Naive thymus-derived CD4-positive, alpha-beta T cell (primary cell): ENCODE measurements around the gene FAM83B. TPM values are rescaled to one million over a fixed set of nuclear protein-coding genes. Genes with fewer than 3 reads are reported as not detected.
"Not testable (repeated sequence)": the region's sequence is repeated elsewhere in the genome, so short reads cannot be mapped to it uniquely, and the experiment has no call there.

Source experiments
- ATAC-seq: fragments of 150-1000 bp; cut with Tn5 transposase; 2 replicates; pipeline ENCODE4 v1.10.0; 2021; ENCODE audit warnings: mild to moderate bottlenecking, moderate library complexity
- CTCF ChIA-PET: fragments of 350-600 bp; sonication (Branson Sonifier 250); formaldehyde crosslinking; loops from one replicate; lab custom pipeline; 2021; ENCODE audit warnings: antibody characterized with exemption; lab: Charles Lee
- POLR2A ChIA-PET: fragments of 350-600 bp; sonication (Branson Sonifier 250); formaldehyde crosslinking; loops from one replicate; lab custom pipeline; 2021; ENCODE audit warnings: antibody characterized with exemption, inconsistent platforms; lab: Charles Lee
- DNase-seq, 9 donors: peaks; one replicate each; pipeline versions ENCODE4 v3.0.0 to v3.0.0-alpha.2; 2020 to 2022; ENCODE audit warnings: mixed read lengths in 1 of 9
- H3K27ac ChIP-seq: one replicate; pipeline ENCODE4 v1.7.0; 2013; ENCODE audit warnings: mild to moderate bottlenecking, low read depth, low read length, moderate library complexity
- H3K27me3 ChIP-seq, 2 donors: one replicate each; pipeline ENCODE4 v1.7.0; 2013; ENCODE audit warnings: low read length in 2 of 2, mild to moderate bottlenecking in 2 of 2, moderate library complexity in 2 of 2; ENCODE audit not compliant: control insufficient read depth in 2 of 2, insufficient read depth in 2 of 2
- H3K36me3 ChIP-seq, 3 experiments: 1 replicate in 2 of 3; 2 replicates in 1 of 3; pipeline ENCODE4 v1.7.0; 2013; ENCODE audit warnings: low read length in 3 of 3, mild to moderate bottlenecking in 3 of 3, moderate library complexity in 1 of 3; ENCODE audit not compliant: insufficient read depth in 3 of 3, control insufficient read depth in 2 of 3
- H3K4me1 ChIP-seq, 2 donors: one replicate each; pipeline ENCODE4 v1.7.0; 2013; ENCODE audit warnings: low read length in 2 of 2, mild to moderate bottlenecking in 2 of 2, moderate library complexity in 1 of 2; ENCODE audit not compliant: control insufficient read depth in 2 of 2, insufficient read depth in 2 of 2
- H3K4me3 ChIP-seq: 2 replicates; pipeline ENCODE4 v1.7.0; 2013; ENCODE audit warnings: mild to moderate bottlenecking, low read length
- H3K9me3 ChIP-seq, 3 experiments: 1 replicate in 2 of 3; 2 replicates in 1 of 3; pipeline ENCODE4 v1.7.0; 2013; ENCODE audit warnings: low read length in 3 of 3; ENCODE audit not compliant: control insufficient read depth in 2 of 3
- H3K27ac Mint-ChIP-seq, 9 donors: one replicate each; pipeline ENCODE4 v1.8.0; 2020 to 2022; ENCODE audit warnings: mixed read lengths in 9 of 9, mild to moderate bottlenecking in 8 of 9, moderate library complexity in 5 of 9, inconsistent platforms in 2 of 9
- H3K27me3 Mint-ChIP-seq, 5 donors: one replicate each; pipeline ENCODE4 v1.8.0; 2021 to 2022; ENCODE audit warnings: mixed read lengths in 5 of 5, mild to moderate bottlenecking in 1 of 5
- H3K36me3 Mint-ChIP-seq, 5 donors: one replicate each; pipeline ENCODE4 v1.8.0; 2020 to 2022; ENCODE audit warnings: mixed read lengths in 5 of 5, mild to moderate bottlenecking in 3 of 5, inconsistent platforms in 1 of 5
- H3K4me1 Mint-ChIP-seq, 7 donors: one replicate each; pipeline ENCODE4 v1.8.0; 2020 to 2022; ENCODE audit warnings: mixed read lengths in 7 of 7, mild to moderate bottlenecking in 3 of 7, inconsistent platforms in 1 of 7
- H3K4me3 Mint-ChIP-seq, 10 donors: one replicate each; pipeline ENCODE4 v1.8.0; 2020 to 2022; ENCODE audit warnings: mild to moderate bottlenecking in 10 of 10, mixed read lengths in 10 of 10, moderate library complexity in 6 of 10, inconsistent platforms in 2 of 10
- H3K9me3 Mint-ChIP-seq, 11 donors: one replicate each; pipeline ENCODE4 v1.8.0; 2020 to 2022; ENCODE audit warnings: mixed read lengths in 11 of 11, mild to moderate bottlenecking in 4 of 11, inconsistent platforms in 1 of 11, moderate library complexity in 1 of 11
- intact Hi-C, 2 donors: fragments of 100-400 bp; cut with micrococcal nuclease; formaldehyde crosslinking; loops; one replicate each; pipeline ENCODE4 v1.15.1; 2023
- polyA plus RNA-seq, 2 donors: library from polyadenylated mRNA; unstranded; fragments of 300-500 nt; fragmentation: Illumina TruSeq; gene quantifications; one replicate each; pipeline ENCODE4 v1.2.3, GENCODE V29; 2021
- total RNA-seq, 6 experiments: library from RNA in 5 of 6; stranded (reverse) in 5 of 6; gene quantifications; 1 replicate in 5 of 6; 2 replicates in 1 of 6; pipeline ENCODE4 v1.2.3 and lab custom pipeline; 2021 to 2026

Gene FAM83B
- total and polyA plus RNA-seq, 7 experiments from 2014 or later: not detected

- H3K27me3 ChIP-seq: no peaks in the 10 kb centered on the region
- H3K4me1 Mint-ChIP-seq: no peaks in the 10 kb centered on the region
- no peak overlapping the region for H3K4me3 ChIP-seq
- no peaks in the 10 kb centered on the region for H3K4me1 ChIP-seq
- H3K9me3 Mint-ChIP-seq: peaks cover 0 to 15% (median 2%) of the 10 kb centered on the region in 11 donors
- intact Hi-C loops: no loop called here
- H3K9me3 ChIP-seq: no peaks in the 10 kb centered on the region
- H3K36me3 Mint-ChIP-seq: no peaks in the 10 kb centered on the region
- no peak overlapping the region for H3K27ac Mint-ChIP-seq
- DNase-seq (no peak), ATAC-seq (no peak)
- H3K27me3 Mint-ChIP-seq: no peaks in the 10 kb centered on the region
- H3K4me3 Mint-ChIP-seq: no peak overlapping the region
- POLR2A ChIA-PET: no interaction called here
- H3K36me3 ChIP-seq: no peaks in the 10 kb centered on the region
- no peak overlapping the region for H3K27ac ChIP-seq
- CTCF ChIA-PET: no interaction called here
Measured at GRCh38 chr6:54805077-54805476, 41.5 kb upstream of the FAM83B start.

GRCh38 chr6:54810147-54810546 is 36.4 kb upstream of the FAM83B start:
- no peaks in the 10 kb centered on the region for H3K27me3 Mint-ChIP-seq
- H3K4me1 Mint-ChIP-seq: no peaks in the 10 kb centered on the region
- H3K4me3 Mint-ChIP-seq: no peak overlapping the region
- H3K27ac ChIP-seq: no peak overlapping the region
- no peaks in the 10 kb centered on the region for H3K27me3 ChIP-seq
- no peaks in the 10 kb centered on the region for H3K36me3 Mint-ChIP-seq
- no peak overlapping the region for H3K27ac Mint-ChIP-seq
- no peaks in the 10 kb centered on the region for H3K9me3 ChIP-seq
- H3K4me1 ChIP-seq: no peaks in the 10 kb centered on the region
- ATAC-seq: no peak
- intact Hi-C loops: no loop called here
- peaks cover 0 to 11% (median 5%) of the 10 kb centered on the region in 11 donors for H3K9me3 Mint-ChIP-seq
- H3K4me3 ChIP-seq: no peak overlapping the region
- no peak for DNase-seq
- POLR2A ChIA-PET: no interaction called here
- CTCF ChIA-PET: no interaction called here
- no peaks in the 10 kb centered on the region for H3K36me3 ChIP-seq

GRCh38 chr6:54813892-54814291 is 32.7 kb upstream of the FAM83B start:
- no peaks in the 10 kb centered on the region for H3K4me1 Mint-ChIP-seq
- no peaks in the 10 kb centered on the region for H3K27me3 Mint-ChIP-seq
- peaks cover 0 to 10% (median 5%) of the 10 kb centered on the region in 11 donors for H3K9me3 Mint-ChIP-seq
- Histone ChIP-seq H3K9me3 (no peaks in the 10 kb centered on the region), H3K27me3 (no peaks in the 10 kb centered on the region), H3K27ac (no peak overlapping the region), H3K4me3 (no peak overlapping the region), H3K4me1 (no peaks in the 10 kb centered on the region), H3K36me3 (no peaks in the 10 kb centered on the region)
- H3K27ac Mint-ChIP-seq: no peak overlapping the region
- no peaks in the 10 kb centered on the region for H3K36me3 Mint-ChIP-seq
- H3K4me3 Mint-ChIP-seq: no peak overlapping the region
- no peak for ATAC-seq
- ChIA-PET CTCF (no interaction called here), POLR2A (no interaction called here)
- intact Hi-C loops: no loop called here
- no peak for DNase-seq

GRCh38 chr6:54817236-54817635 is 29.3 kb upstream of the FAM83B start:
- Mint-ChIP-seq H3K27me3 (no peaks in the 10 kb centered on the region), H3K36me3 (no peaks in the 10 kb centered on the region), H3K27ac (no peak overlapping the region), H3K4me1 (no peaks in the 10 kb centered on the region), H3K4me3 (no peak overlapping the region), H3K9me3 (peaks cover 0 to 7% (median 3%) of the 10 kb centered on the region in 11 donors)
- ATAC-seq (no peak), DNase-seq (no peak)
- no peaks in the 10 kb centered on the region for H3K4me1 ChIP-seq
- H3K27me3 ChIP-seq: no peaks in the 10 kb centered on the region
- H3K27ac ChIP-seq: no peak overlapping the region
- POLR2A ChIA-PET: no interaction called here
- H3K4me3 ChIP-seq: no peak overlapping the region
- intact Hi-C loops: no loop called here
- CTCF ChIA-PET: no interaction called here
- H3K36me3 ChIP-seq: no peaks in the 10 kb centered on the region
- H3K9me3 ChIP-seq: no peaks in the 10 kb centered on the region

- Mint-ChIP-seq H3K36me3 (no peaks in the 10 kb centered on the region), H3K4me1 (no peaks in the 10 kb centered on the region), H3K9me3 (peaks cover 0 to 8% (median 5%) of the 10 kb centered on the region in 11 donors), H3K27me3 (no peaks in the 10 kb centered on the region), H3K4me3 (no peak overlapping the region), H3K27ac (no peak overlapping the region)
- intact Hi-C loops: no loop called here
- Histone ChIP-seq H3K9me3 (no peaks in the 10 kb centered on the region), H3K36me3 (no peaks in the 10 kb centered on the region), H3K27ac (no peak overlapping the region), H3K4me3 (no peak overlapping the region), H3K27me3 (no peaks in the 10 kb centered on the region), H3K4me1 (no peaks in the 10 kb centered on the region)
- ChIA-PET POLR2A (no interaction called here), CTCF (no interaction called here)
- ATAC-seq (no peak), DNase-seq (no peak)
Measured at GRCh38 chr6:54817834-54818233, 28.7 kb upstream of the FAM83B start.

- POLR2A ChIA-PET, ATAC-seq, H3K4me1 ChIP-seq, H3K36me3 ChIP-seq, H3K27me3 ChIP-seq, H3K27me3 Mint-ChIP-seq, H3K36me3 Mint-ChIP-seq, H3K27ac Mint-ChIP-seq, DNase-seq, H3K27ac ChIP-seq, H3K4me3 ChIP-seq, CTCF ChIA-PET, H3K4me1 Mint-ChIP-seq, intact Hi-C loops, H3K4me3 Mint-ChIP-seq, H3K9me3 ChIP-seq: not testable (repeated sequence)
- H3K9me3 Mint-ChIP-seq: peaks cover 1 to 31% (median 9%) of the 10 kb centered on the region in 11 donors
Measured at GRCh38 chr6:54824225-54824624, 22.3 kb upstream of the FAM83B start.

GRCh38 chr6:54827010-54827409 is 19.6 kb upstream of the FAM83B start:
- H3K27me3 ChIP-seq: no peaks in the 10 kb centered on the region
- no peaks in the 10 kb centered on the region for H3K4me1 ChIP-seq
- ChIA-PET CTCF (no interaction called here), POLR2A (no interaction called here)
- ATAC-seq: no peak
- no peak overlapping the region for H3K27ac ChIP-seq
- intact Hi-C loops: no loop called here
- no peak overlapping the region for H3K4me3 Mint-ChIP-seq
- no peaks in the 10 kb centered on the region for H3K36me3 Mint-ChIP-seq
- no peaks in the 10 kb centered on the region for H3K4me1 Mint-ChIP-seq
- no peaks in the 10 kb centered on the region for H3K36me3 ChIP-seq
- no peak overlapping the region for H3K4me3 ChIP-seq
- peaks cover 1 to 24% (median 9%) of the 10 kb centered on the region in 11 donors for H3K9me3 Mint-ChIP-seq
- no peak overlapping the region for H3K27ac Mint-ChIP-seq
- no peaks in the 10 kb centered on the region for H3K9me3 ChIP-seq
- no peaks in the 10 kb centered on the region for H3K27me3 Mint-ChIP-seq
- DNase-seq: no peak
